GM18867 (cell line): Measurements from ENCODE around the gene MVD.
"Not testable (repeated sequence)": the region's sequence is repeated elsewhere in the genome, so short reads cannot be mapped to it uniquely, and the experiment has no call there.

Experiments used
- ATAC-seq: cut with Tn5 transposase; IDR thresholded peaks from one replicate; pipeline ENCODE4 v1.9.1; 2021; ENCODE audit warnings: mild to moderate bottlenecking, moderate library complexity; ENCODE audit not compliant: unreplicated experiment

MVD gene

GRCh38 chr16:88685156-88686061, 22.5 kb upstream of the MVD start:
- no peak for ATAC-seq

GRCh38 chr16:88684569-88685155, 21.8 kb upstream of the MVD start:
- ATAC-seq = no peak

- ATAC-seq = peak; percentile 60
Observed at GRCh38 chr16:88681709-88682451, 19.0 kb upstream of the MVD start.

GRCh38 chr16:88681084-88681680, 18.3 kb upstream of the MVD start:
- ATAC-seq = peak; percentile 51

- no peak for ATAC-seq
Observed at GRCh38 chr16:88680554-88681083, 17.7 kb upstream of the MVD start.

GRCh38 chr16:88678224-88678979, 15.5 kb upstream of the MVD start:
- no peak for ATAC-seq

GRCh38 chr16:88677721-88678120, 14.8 kb upstream of the MVD start:
- ATAC-seq = no peak

GRCh38 chr16:88676502-88677242, 13.8 kb upstream of the MVD start:
- no peak for ATAC-seq

GRCh38 chr16:88673716-88674379, 11.0 kb upstream of the MVD start:
- no peak for ATAC-seq

- ATAC-seq = no peak
Observed at GRCh38 chr16:88672776-88673175, 9.9 kb upstream of the MVD start.

GRCh38 chr16:88671806-88672205, 8.9 kb upstream of the MVD start:
- no peak for ATAC-seq

GRCh38 chr16:88669980-88670379, 7.1 kb upstream of the MVD start:
- no peak for ATAC-seq

GRCh38 chr16:88669493-88669892, 6.6 kb upstream of the MVD start:
- not testable (repeated sequence) for ATAC-seq

GRCh38 chr16:88667461-88667860, 4.6 kb upstream of the MVD start:
- ATAC-seq = no peak

- no peak for ATAC-seq
Observed at GRCh38 chr16:88665570-88665969, 2.7 kb upstream of the MVD start.

- no peak for ATAC-seq
Observed at GRCh38 chr16:88665148-88665547, 2.3 kb upstream of the MVD start.

GRCh38 chr16:88662222-88662842, 559 bp downstream of the MVD start:
- peak; percentile 5 for ATAC-seq

- ATAC-seq = no peak
Observed at GRCh38 chr16:88661468-88661867, 1.4 kb downstream of the MVD start.

- ATAC-seq = no peak
Observed at GRCh38 chr16:88659160-88659559, 3.7 kb downstream of the MVD start.
